GM20431 (cell line): Measurements from ENCODE around the gene USP48.

Experiments used
- in situ Hi-C: fragments of 300-500 bp; cut with MseI, MboI; formaldehyde crosslinking; loops from one replicate; pipeline ENCODE4 v1.15.0; 2020; ENCODE audit warnings: low sequenced_read_pairs; ENCODE audit not compliant: unreplicated experiment

Gene USP48

DNA sequence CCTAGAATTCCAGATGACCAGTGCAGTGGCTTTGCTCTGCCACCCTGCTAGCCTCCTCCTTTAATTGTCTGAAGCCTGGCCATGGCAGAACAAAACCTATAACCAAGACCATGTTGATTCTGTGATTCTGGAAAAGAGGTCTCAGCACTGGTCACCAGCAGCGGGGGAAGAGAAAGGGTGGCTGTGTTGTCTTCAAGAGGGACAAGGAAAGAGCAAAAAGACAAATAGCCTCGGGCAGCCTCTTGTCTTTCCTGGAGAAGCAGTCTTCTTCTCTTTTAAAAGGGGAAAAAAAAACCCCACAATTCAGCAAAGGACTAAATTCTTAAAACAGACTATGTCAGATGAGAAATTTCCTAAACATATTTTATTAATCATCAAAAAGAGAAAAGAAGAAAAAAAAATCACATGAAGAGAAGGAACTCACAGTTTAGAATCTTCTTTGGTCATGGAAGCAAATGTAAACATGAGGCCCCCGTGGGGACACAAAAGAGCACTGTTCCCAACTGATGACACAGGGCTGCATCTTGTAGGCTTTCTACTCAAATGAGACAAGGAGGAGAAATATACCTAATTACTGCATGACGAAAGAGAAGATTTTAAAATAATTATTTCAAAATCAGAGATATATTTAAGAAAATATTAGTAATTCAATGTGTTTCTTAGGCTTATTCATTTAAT is 77.5 kb downstream of the USP48 start:
- in situ Hi-C loops, result no loop called here

DNA sequence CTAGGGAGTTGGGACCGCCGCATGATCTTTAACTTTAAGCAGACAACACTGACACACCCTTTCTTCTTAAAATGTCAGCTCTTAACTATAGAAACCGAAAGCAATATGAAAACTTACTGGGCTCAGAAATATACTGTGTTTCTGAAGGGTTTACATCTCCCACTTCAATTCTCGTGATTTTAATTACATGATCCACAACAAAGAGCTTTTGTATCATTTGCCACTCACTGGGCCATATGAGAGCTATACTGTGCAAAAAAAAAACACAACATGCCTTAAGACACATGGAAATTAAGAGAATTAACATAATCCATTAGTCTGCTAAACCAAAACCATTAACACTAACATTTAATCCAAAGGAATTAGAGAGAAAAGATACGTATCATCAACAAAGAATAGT is 78.8 kb downstream of the USP48 start:
- in situ Hi-C loops, result no loop called here

- in situ Hi-C loops, result no loop called here
Observed at GRCh38 chr1:21703318-21703963, 79.5 kb downstream of the USP48 start.

- in situ Hi-C loops, result no loop called here
Observed at GRCh38 chr1:21702780-21703179, 80.2 kb downstream of the USP48 start.

- in situ Hi-C loops, result no loop called here
Observed at GRCh38 chr1:21701401-21701800, 81.5 kb downstream of the USP48 start.

- in situ Hi-C loops, result no loop called here
Observed at GRCh38 chr1:21700094-21700493, 82.9 kb downstream of the USP48 start.

GRCh38 chr1:21696931-21697330 is 86.0 kb downstream of the USP48 start:
- in situ Hi-C loops, result no loop called here

GRCh38 chr1:21693732-21694131 is 89.2 kb downstream of the USP48 start:
- in situ Hi-C loops, result no loop called here

DNA sequence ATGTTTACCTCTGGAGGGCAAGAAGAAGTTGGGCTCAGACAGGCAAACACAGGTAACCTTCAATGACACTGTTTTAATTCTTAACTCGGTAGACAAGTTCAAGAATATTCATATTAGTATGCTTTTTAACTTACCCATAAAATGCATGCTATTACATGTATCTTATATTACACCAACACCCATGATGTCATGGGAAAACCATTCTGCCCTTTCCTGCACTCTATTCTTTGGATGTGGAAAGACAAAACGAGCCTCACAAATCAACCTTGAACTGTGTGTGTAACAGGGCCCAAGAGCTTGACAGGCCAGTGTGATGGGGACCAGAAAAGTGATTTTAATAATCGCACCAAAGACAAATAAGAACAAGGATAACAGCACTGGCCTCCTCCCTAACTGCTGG is 91.2 kb downstream of the USP48 start:
- in situ Hi-C loops, result no loop called here

GRCh38 chr1:21689661-21690372 is 93.1 kb downstream of the USP48 start:
- in situ Hi-C loops, result no loop called here

DNA sequence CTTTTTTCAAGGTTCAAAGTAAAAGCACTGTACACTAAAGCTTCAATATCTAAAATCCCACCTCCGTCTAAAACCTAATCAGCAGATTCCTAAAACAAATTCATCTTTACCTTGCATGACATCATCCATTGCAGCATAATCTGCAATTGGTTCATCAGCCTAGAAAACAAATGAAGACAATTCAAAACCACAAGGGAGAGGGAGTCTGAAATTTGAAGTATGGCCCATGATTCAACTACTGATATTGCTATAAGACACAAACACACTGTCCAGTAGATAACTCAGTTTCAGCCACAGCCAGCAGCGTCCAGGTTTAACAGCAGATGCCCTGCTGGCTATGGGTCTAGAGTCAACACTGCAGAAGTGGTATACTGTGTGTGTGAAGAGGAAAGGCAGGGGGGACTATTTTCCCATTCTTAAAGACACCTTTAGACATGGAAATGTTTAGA is 95.8 kb downstream of the USP48 start:
- in situ Hi-C loops, result no loop called here

DNA sequence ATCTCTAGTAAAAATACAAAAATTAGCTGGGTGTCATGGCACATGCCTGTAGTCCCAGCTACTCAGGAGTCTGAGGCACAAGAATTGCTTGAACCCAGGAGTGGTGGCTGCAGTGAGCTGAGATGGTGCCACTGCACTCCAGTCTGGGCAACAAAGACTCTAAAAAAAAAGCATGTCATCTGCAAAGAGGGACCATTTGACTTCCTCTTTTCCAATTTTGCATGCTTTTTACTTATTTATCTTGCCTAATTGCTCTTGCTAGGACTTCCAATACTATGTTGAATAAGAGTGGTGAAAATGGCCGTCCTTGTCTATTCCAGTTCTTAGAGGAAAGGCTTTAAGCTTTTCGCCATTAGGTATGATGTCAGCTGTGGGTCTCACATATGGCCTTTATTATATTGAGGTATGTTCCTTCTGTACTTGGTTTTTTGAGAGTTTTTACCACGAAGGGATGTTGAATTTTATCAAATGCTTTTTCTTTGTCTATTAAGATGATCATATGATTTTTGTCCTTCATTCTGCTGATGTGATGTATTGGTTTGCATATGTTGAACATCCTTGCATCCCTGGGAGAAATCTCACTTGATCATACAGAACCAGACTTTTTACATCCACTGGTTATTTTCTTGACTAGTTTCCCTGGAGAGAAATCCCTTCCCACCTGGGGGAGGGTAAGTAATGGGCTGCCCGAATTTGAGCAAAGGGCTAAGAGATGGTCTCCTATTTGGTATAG is 96.8 kb downstream of the USP48 start:
- in situ Hi-C loops, result no loop called here

- in situ Hi-C loops, result no loop called here
Observed at GRCh38 chr1:21681426-21681825, 101.5 kb downstream of the USP48 start.

DNA sequence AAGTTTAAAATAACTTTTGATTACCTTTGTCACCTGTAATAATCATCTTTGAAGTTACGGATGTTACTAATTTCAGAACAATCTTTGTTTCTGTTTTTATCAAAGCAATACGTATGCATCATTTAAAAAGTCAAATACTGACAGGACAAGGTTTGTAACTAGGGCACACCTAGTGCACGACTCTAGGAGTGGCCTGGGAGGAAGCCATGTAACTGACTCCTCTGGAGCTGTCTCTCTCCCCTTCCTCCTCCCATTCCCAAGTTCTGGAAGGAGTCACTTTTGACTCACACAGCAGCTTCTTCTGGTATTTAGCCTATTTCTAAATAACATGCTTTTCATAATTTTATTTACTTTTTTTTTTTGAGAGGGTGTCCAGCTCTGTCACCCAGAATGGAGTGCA is 102.0 kb downstream of the USP48 start:
- in situ Hi-C loops, result no loop called here

DNA sequence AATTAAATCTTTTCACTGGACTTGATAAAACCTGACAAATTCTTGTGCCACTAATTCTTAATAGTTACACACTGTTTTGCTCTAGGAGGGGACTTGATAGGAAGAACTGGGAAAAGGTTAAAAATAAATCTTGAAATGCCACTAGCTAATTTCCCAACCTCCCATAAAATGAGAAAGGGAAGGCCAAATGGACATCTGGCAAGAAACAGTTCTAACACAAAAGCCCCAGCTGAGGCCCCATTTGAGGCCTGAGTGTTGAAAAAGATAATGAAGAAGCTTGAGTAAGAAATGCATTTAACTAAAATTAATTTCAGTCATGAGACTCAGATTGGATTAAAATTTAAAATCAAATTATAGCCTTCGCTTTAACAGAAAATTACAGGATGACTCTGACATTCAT is 102.6 kb downstream of the USP48 start:
- in situ Hi-C loops, result no loop called here

DNA sequence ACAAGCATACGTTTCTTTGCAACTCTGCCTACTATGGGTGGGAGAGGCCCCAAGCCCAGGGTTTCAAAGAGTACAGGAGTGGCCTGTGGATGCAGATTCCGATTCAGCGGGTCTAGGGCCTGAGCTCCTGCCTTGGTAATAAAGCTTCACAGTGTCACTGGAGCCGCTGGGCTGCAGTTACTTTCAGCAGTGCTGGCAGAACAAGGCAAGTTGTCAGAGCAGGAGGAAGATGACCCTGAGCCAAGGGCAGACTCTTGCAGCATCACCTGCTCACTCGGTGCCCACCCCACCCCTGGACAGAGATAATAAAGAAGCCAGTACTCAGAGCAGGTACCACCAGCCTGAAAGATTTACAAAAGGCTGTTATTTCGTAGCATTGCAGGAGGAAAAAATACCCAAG is 105.8 kb downstream of the USP48 start:
- in situ Hi-C loops, result no loop called here

GRCh38 chr1:21674957-21675356 is 108.0 kb downstream of the USP48 start:
- in situ Hi-C loops, result loop anchor here (25.0 kb wide), 1 partner anchor 287 kb away; no protein-coding TSS in a partner anchor

DNA sequence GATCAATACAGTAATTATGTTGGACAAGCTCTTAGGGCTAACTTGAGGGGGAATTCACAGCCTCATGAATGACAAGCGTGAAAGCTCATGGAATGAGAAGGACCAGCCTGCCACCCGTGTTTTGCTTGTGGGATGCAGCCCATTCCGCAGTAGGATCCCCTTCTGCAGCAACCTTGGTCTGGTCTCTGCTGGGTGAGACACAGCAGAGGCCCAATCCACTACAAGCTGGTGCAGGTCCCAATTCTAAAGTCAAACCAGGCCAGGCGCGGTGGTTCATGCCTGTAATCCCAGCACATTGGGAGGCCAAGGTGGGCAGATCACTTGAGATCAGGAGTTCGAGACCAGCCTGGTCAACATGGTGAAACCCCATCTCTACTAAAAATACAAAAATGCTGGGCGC is 109.1 kb downstream of the USP48 start:
- in situ Hi-C loops, result loop anchor here (25.0 kb wide), 1 partner anchor 288 kb away; no protein-coding TSS in a partner anchor

DNA sequence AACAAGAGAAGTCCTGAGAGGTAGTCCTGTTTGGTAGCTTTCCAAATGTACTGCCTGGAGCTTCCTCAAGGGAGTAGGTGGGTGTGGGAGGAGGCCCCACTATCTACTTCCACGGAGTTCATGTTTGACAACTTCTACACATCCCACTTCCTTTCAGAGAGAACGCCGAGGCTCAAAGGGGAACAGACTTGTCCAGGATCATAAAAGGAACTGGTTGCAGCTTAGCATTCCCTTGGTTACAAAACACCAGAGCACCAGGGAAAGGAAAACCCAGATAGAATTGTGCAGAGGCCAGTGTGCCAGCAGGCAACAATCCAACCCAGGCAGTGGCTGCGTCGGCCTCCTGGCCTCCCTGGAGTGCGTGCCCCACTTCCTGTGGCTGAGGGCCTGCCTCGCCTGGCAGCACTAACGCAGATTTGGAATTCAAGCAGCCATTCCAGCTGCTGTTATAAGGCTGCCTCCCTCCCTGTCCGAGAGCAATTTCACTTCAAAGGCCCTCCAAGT is 109.6 kb downstream of the USP48 start:
- in situ Hi-C loops, result loop anchor here (25.0 kb wide), 1 partner anchor 289 kb away; no protein-coding TSS in a partner anchor
